K562 (cell line): ENCODE results near the gene OR2AP1.
"Not testable (repeated sequence)": the region's sequence is repeated elsewhere in the genome, so short reads cannot be mapped to it uniquely, and the experiment has no call there.

Source experiments
- ELF1 ChIP-seq: fragments of 200-800 bp; sonication (Bioruptor generic); IDR thresholded peaks from 2 replicates; pipeline ENCODE4 v1.6.1; 2016; ENCODE audit warnings: missing genetic modification characterization, missing compliant biosample characterization
- EP300 ChIP-seq: IDR thresholded peaks from 2 replicates; pipeline ENCODE4 v1.6.1; 2012; ENCODE audit warnings: low read length, improper control_type of control experiment
- FOXM1 ChIP-seq, 2 experiments: fragments of 450-650 bp in 1 of 2; sonication (generic) in 1 of 2; formaldehyde crosslinking in 1 of 2; IDR thresholded peaks; 2 replicates each; pipeline versions ENCODE4 v1.6.1 to v1.9.0; 2017 to 2022; ENCODE audit warnings: low read depth in 2 of 2, mild to moderate bottlenecking in 2 of 2, missing genetic modification reagents in 1 of 2, moderate library complexity in 1 of 2
- HNRNPLL ChIP-seq: fragments of 200-400 bp; formaldehyde crosslinking; IDR thresholded peaks from 2 replicates; pipeline ENCODE4 v1.6.1; 2017; ENCODE audit warnings: low read length, low read depth, mild to moderate bottlenecking; ENCODE audit not compliant: poor library complexity, severe bottlenecking
- KHSRP ChIP-seq: fragments of 450-650 bp; IDR thresholded peaks from 2 replicates; pipeline ENCODE4 v1.6.1; 2017
- SRSF1 ChIP-seq: fragments of 200-400 bp; formaldehyde crosslinking; IDR thresholded peaks from 2 replicates; pipeline ENCODE4 v1.6.1; 2017; ENCODE audit warnings: mild to moderate bottlenecking, low read depth, low read length, moderate library complexity
- ZBTB8A ChIP-seq: fragments of 450-650 bp; IDR thresholded peaks from 2 replicates; pipeline ENCODE4 v1.6.1; 2018; ENCODE audit warnings: mild to moderate bottlenecking, moderate library complexity; ENCODE audit not compliant: partially characterized antibody
- TF ChIP-seq, protein P1 (sequence below), 2 experiments: fragments of 450-650 bp in 1 of 2; sonication (generic) in 1 of 2; formaldehyde crosslinking in 1 of 2; IDR thresholded peaks in 1 of 2; conservative IDR thresholded peaks in 1 of 2; 2 replicates each; pipeline versions ENCODE4 v1.6.1 to v1.8.1; 2016 to 2023; ENCODE audit warnings: mild to moderate bottlenecking in 2 of 2, moderate library complexity in 2 of 2, inconsistent platforms in 1 of 2, missing genetic modification reagents in 1 of 2
- TF ChIP-seq, protein P2 (sequence below), 2 experiments: fragments of 450-650 bp; formaldehyde crosslinking in 1 of 2; IDR thresholded peaks; 2 replicates each; pipeline versions ENCODE4 v1.4.0 to v1.6.1; 2014 to 2020; ENCODE audit warnings: mild to moderate bottlenecking in 2 of 2, borderline replicate concordance in 1 of 2, low read depth in 1 of 2
- TF ChIP-seq, protein P3 (sequence below): fragments of 250-450 bp; sonication (Bioruptor Pico); IDR thresholded peaks from 2 replicates; pipeline ENCODE4 v1.4.0; 2020; ENCODE audit warnings: mild to moderate bottlenecking, moderate library complexity
- TF ChIP-seq, protein P4 (sequence below): sonication (generic); formaldehyde crosslinking; IDR thresholded peaks from 2 replicates; pipeline ENCODE4 v1.9.0; 2022; ENCODE audit warnings: mild to moderate bottlenecking, missing genetic modification reagents
- TF ChIP-seq, protein P5 (sequence below): fragments of 450-650 bp; conservative IDR thresholded peaks from 2 replicates; pipeline ENCODE4 v1.6.1; 2016; ENCODE audit warnings: missing genetic modification characterization, low read depth, mild to moderate bottlenecking, missing compliant biosample characterization, moderate library complexity
- TF ChIP-seq, protein P6 (sequence below), 3 experiments: IDR thresholded peaks in 2 of 3; conservative IDR thresholded peaks in 1 of 3; 2 replicates each; pipeline ENCODE4 v1.5.1; 2011 to 2012; ENCODE audit warnings: low read length in 3 of 3, mild to moderate bottlenecking in 3 of 3, control low read depth in 2 of 3, improper control_type of control experiment in 1 of 3, inconsistent platforms in 1 of 3, low read depth in 1 of 3, mixed read lengths in 1 of 3, moderate library complexity in 1 of 3; ENCODE audit not compliant: insufficient read depth in 2 of 3

DNA sequence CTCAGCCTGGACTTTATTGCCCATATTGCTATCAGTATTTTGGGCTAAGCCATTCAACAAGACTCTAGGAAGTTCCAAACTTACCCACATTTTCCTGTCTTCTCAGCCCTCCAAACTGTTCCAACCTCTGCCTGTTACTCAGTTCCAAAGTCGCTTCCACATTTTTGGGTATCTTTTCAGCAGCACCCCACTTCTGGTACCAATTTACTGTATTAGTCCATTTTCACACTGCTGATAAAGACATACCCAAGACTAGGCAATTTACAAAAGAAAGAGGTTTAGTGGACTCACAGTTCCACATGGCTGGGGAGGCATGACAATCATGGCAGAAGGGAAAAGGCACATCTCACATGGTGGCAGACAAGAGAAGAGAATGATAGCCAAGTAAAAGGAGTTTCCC, 1.6 kb upstream of the OR2AP1 start:
- TF ChIP-seq, protein P1, sequence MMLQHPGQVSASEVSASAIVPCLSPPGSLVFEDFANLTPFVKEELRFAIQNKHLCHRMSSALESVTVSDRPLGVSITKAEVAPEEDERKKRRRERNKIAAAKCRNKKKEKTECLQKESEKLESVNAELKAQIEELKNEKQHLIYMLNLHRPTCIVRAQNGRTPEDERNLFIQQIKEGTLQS (IDR thresholded peaks at IDR 0.05), result not testable (repeated sequence)
- TF ChIP-seq, protein P1 (CRISPR knock-in tag; conservative IDR thresholded peaks at IDR 0.05), result not testable (repeated sequence)
- TF ChIP-seq, protein P2, sequence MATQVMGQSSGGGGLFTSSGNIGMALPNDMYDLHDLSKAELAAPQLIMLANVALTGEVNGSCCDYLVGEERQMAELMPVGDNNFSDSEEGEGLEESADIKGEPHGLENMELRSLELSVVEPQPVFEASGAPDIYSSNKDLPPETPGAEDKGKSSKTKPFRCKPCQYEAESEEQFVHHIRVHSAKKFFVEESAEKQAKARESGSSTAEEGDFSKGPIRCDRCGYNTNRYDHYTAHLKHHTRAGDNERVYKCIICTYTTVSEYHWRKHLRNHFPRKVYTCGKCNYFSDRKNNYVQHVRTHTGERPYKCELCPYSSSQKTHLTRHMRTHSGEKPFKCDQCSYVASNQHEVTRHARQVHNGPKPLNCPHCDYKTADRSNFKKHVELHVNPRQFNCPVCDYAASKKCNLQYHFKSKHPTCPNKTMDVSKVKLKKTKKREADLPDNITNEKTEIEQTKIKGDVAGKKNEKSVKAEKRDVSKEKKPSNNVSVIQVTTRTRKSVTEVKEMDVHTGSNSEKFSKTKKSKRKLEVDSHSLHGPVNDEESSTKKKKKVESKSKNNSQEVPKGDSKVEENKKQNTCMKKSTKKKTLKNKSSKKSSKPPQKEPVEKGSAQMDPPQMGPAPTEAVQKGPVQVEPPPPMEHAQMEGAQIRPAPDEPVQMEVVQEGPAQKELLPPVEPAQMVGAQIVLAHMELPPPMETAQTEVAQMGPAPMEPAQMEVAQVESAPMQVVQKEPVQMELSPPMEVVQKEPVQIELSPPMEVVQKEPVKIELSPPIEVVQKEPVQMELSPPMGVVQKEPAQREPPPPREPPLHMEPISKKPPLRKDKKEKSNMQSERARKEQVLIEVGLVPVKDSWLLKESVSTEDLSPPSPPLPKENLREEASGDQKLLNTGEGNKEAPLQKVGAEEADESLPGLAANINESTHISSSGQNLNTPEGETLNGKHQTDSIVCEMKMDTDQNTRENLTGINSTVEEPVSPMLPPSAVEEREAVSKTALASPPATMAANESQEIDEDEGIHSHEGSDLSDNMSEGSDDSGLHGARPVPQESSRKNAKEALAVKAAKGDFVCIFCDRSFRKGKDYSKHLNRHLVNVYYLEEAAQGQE (IDR thresholded peaks at IDR 0.05; ENCODE audit: borderline replicate concordance), result not testable (repeated sequence)
- TF ChIP-seq, protein P2 (CRISPR knock-in tag; IDR thresholded peaks at IDR 0.05; ENCODE audit: low read depth), result not testable (repeated sequence)
- TF ChIP-seq ELF1 (tag); FOXM1 (IDR thresholded peaks at IDR 0.05; ENCODE audit: low read depth); FOXM1 (CRISPR knock-in tag; IDR thresholded peaks at IDR 0.05; ENCODE audit: low read depth); HNRNPLL; SRSF1; KHSRP; EP300; ZBTB8A: not testable (repeated sequence)
- TF ChIP-seq, protein P3, sequence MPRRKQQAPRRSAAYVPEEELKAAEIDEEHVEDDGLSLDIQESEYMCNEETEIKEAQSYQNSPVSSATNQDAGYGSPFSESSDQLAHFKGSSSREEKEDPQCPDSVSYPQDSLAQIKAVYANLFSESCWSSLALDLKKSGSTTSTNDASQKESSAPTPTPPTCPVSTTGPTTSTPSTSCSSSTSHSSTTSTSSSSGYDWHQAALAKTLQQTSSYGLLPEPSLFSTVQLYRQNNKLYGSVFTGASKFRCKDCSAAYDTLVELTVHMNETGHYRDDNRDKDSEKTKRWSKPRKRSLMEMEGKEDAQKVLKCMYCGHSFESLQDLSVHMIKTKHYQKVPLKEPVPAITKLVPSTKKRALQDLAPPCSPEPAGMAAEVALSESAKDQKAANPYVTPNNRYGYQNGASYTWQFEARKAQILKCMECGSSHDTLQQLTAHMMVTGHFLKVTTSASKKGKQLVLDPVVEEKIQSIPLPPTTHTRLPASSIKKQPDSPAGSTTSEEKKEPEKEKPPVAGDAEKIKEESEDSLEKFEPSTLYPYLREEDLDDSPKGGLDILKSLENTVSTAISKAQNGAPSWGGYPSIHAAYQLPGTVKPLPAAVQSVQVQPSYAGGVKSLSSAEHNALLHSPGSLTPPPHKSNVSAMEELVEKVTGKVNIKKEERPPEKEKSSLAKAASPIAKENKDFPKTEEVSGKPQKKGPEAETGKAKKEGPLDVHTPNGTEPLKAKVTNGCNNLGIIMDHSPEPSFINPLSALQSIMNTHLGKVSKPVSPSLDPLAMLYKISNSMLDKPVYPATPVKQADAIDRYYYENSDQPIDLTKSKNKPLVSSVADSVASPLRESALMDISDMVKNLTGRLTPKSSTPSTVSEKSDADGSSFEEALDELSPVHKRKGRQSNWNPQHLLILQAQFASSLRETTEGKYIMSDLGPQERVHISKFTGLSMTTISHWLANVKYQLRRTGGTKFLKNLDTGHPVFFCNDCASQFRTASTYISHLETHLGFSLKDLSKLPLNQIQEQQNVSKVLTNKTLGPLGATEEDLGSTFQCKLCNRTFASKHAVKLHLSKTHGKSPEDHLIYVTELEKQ (CRISPR knock-in tag), result not testable (repeated sequence)
- TF ChIP-seq, protein P4, sequence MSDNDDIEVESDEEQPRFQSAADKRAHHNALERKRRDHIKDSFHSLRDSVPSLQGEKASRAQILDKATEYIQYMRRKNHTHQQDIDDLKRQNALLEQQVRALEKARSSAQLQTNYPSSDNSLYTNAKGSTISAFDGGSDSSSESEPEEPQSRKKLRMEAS (CRISPR knock-in tag), result not testable (repeated sequence)
- TF ChIP-seq, protein P5, sequence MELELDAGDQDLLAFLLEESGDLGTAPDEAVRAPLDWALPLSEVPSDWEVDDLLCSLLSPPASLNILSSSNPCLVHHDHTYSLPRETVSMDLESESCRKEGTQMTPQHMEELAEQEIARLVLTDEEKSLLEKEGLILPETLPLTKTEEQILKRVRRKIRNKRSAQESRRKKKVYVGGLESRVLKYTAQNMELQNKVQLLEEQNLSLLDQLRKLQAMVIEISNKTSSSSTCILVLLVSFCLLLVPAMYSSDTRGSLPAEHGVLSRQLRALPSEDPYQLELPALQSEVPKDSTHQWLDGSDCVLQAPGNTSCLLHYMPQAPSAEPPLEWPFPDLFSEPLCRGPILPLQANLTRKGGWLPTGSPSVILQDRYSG (tag), result not testable (repeated sequence)
- TF ChIP-seq, protein P6, sequence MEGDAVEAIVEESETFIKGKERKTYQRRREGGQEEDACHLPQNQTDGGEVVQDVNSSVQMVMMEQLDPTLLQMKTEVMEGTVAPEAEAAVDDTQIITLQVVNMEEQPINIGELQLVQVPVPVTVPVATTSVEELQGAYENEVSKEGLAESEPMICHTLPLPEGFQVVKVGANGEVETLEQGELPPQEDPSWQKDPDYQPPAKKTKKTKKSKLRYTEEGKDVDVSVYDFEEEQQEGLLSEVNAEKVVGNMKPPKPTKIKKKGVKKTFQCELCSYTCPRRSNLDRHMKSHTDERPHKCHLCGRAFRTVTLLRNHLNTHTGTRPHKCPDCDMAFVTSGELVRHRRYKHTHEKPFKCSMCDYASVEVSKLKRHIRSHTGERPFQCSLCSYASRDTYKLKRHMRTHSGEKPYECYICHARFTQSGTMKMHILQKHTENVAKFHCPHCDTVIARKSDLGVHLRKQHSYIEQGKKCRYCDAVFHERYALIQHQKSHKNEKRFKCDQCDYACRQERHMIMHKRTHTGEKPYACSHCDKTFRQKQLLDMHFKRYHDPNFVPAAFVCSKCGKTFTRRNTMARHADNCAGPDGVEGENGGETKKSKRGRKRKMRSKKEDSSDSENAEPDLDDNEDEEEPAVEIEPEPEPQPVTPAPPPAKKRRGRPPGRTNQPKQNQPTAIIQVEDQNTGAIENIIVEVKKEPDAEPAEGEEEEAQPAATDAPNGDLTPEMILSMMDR (IDR thresholded peaks at IDR 0.05 in 2 of 3, conservative IDR thresholded peaks at IDR 0.05 in 1 of 3; ENCODE audit: insufficient read depth in 2 of 3, low read depth in 1 of 3, low read length in 3 of 3), result not testable (repeated sequence)
